ENCODE measurements around the gene GUCY1A1. TPM values are rescaled to one million over a fixed set of nuclear protein-coding genes. Genes with fewer than 3 reads are reported as not detected.

Gene GUCY1A1
- total RNA-seq, result 12.4 and 13.5 TPM in 2 replicates

DNA sequence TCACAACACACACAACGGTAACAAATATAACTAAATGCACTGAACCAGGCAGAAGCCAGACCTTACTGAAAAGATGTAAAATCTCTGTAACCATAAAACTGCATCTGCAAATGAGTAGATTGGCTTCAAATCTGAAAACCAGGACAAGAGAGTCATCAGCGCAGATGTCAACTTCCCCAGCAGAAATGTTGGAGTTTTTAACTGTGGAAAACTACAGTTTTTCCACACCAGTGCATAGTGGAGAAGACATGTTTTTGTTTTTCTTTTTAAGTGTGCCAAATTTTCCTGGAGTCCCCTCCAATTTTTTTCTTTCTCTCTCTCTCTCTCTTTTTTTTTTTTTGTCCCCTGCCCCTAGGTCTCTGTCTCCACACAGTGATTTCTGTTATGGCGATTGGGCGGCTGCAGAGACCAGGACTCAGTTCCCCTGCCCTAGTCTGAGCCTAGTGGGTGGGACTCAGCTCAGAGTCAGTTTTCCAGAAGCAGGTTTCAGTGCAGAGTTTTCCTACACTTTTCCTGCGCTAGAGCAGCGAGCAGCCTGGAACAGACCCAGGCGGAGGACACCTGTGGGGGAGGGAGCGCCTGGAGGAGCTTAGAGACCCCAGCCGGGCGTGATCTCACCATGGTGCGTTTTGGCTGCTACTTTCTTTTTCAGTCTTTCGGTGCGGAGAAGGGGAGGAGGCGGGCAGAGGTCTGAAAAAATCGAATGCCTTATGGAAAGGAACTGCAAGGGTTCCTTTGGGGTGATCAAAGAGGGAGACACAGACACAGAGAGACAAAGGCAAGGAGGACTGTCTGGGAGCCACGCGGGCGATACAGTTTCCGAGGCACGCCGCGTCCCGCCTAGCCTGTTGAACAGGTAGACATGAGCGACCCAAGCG is at the start of gene GUCY1A1:
GUCY1A1 (plus strand) TSS at position 505 of the 878 bp plus-strand sequence. CDS start 30,020 bp downstream, outside the sequence.

DNA sequence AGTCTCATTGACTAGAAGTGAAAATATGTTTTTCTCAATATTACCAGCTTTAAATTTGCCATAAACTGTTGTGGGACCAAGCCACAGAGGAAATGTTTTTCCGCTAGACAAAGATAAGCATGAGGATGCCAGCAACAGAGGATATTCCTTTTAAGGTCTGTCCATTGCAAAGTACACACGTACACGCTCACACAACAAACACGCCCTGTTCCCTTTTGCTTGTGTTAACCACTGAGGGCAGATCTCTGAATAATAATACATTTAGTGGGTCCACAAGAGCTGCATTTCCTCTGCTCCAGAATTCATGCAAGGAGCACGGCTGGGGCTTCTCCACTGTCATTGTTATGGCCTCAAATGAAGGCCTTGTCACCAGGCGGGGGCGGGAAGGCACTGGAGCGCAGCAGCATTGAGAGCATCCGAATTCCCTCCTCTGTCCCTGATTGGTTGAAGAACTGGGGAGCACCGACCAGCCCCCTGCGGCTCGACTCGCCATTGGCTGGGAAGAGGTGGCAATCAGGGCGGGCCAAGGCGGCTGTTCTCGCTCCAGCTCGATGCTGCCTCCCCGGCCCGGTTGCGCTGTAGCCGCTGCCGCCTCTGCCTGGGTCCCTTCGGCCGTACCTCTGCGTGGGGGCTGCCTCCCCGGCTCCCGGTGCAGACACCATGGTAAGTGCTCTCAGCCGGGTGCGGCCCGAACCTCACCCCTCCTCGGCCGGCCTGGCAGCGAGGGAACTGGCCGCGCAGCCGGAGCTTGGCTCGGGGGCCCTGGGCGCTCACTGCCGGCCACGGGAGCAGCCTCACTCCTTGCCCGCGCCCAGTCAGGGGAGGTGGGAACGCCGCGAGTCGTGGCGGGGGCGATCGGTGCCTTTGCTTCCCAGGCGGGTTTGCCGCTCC is 92.1 kb downstream of the GUCY1A1 start, which contains the start of gene GUCY1B1:
GUCY1B1 (plus strand) TSS at position 541 of the 891 bp plus-strand sequence; CDS start at position 661, 120 bp downstream.

Other genes starting within 250 kb of the GUCY1A1 start
- gene GUCY1B1, start 92.2 kb downstream of the GUCY1A1 start, total RNA-seq, result 5.5 and 5.9 TPM in 2 replicates
- gene ASIC5, start 199.4 kb downstream of the GUCY1A1 start, total RNA-seq, result not detected in 2 replicates
- 0.53 and 0.56 TPM in 2 replicates for gene TDO2, start 236.8 kb downstream of the GUCY1A1 start, total RNA-seq